Measurements from ENCODE around the gene CLP1.
"Not testable (repeated sequence)": the region's sequence is repeated elsewhere in the genome, so short reads cannot be mapped to it uniquely, and the experiment has no call there.

CLP1 gene

GRCh38 chr11:57667117-57667735 is 9.7 kb downstream of the CLP1 start:
- peak; percentile 97 for DNase-seq

GRCh38 chr11:57667736-57668433 is 10.3 kb downstream of the CLP1 start, which contains the start of gene ZDHHC5:
TSS of gene ZDHHC5 (plus strand) at chr11:57668114. CDS start at chr11:57673091, 4,977 bp downstream.
- DNase-seq: peak; percentile 100

GRCh38 chr11:57668434-57668782 is 10.8 kb downstream of the CLP1 start:
- DNase-seq: peak; percentile 59

- no peak for DNase-seq
Measured at GRCh38 chr11:57674251-57674650, 16.7 kb downstream of the CLP1 start.

DNA sequence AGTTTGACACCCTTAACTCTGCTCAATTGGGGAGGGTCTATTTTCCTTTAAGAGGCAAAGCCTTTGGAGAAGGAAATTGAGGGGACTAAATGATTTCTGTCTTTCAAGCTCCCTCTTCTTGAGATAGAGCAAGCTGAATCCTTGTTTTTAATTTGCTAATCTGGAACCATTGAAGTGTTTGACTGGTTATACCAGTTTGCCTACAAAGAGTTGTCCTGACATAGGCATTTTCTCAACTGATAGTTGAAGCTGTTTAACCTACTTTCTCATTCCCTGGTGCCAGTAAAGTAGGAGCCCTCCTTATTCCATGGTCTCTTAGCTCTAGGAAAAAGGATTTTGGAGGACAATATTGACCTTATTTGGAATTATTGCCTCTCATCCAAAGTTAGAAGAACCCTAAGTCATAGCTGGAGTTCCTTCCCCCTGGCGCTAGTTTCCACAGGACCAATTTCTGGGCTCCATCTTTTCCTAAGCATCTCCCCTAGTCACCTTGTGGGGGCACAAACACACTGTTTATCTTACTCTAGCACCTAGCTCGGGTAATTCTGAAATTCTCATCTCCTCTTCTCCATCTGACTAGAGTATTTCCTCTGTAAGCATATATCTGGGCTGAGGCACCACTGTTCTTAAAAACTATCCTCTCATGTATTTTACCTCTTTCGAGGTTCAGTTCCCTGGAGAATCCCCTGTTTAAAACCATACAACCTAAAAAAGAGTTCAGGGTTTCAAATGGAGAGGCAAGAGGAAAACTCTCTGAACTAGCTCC is 17.8 kb downstream of the CLP1 start:
- DNase-seq: no peak

- DNase-seq: no peak
Measured at GRCh38 chr11:57679396-57679795, 21.8 kb downstream of the CLP1 start.

- no peak for DNase-seq
Measured at GRCh38 chr11:57680552-57680874, 23.0 kb downstream of the CLP1 start.

DNA sequence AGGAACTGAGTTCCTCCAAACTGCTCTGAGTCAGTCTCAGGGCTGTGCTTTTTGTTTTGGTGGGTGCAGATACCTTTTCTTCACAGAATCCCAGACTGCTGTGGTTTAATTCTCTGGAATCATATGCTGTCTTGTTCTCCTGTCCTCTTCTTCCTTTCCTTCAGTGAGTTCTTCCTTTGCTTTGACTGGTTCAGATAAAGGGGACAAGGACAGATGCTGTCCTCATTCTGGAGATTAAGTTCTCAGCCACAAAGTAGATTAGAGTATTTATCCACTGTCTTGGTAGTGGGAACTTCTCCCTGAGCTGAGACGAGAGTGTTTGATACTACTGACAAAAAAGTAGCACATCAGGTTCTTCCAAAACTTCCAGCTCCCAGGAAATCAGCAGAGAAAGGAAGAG is 23.6 kb downstream of the CLP1 start:
- no peak for DNase-seq

- DNase-seq: not testable (repeated sequence)
Measured at GRCh38 chr11:57690474-57690873, 32.9 kb downstream of the CLP1 start.

- DNase-seq: no peak
Measured at GRCh38 chr11:57698843-57699365, 41.3 kb downstream of the CLP1 start.

DNA sequence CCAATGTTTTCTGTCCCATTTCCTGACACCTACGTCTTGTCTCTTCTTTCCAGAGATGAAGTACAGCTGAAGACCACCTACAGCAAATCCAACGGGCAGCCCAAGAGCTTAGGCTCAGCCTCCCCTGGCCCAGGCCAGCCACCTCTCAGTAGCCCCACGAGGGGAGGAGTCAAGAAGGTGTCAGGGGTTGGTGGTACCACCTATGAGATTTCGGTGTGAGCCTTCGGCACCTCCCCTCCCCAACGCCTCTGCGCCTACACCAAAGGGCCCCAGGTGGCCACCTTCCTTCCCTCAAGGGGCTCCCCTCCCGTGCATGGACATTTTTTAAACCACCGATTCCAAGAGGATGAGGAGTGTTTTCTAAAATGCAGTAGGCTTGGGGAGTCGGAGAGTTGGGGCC is 42.3 kb downstream of the CLP1 start:
- DNase-seq: no peak

GRCh38 chr11:57700425-57700824 is 42.9 kb downstream of the CLP1 start:
- no peak for DNase-seq

- DNase-seq: no peak
Measured at GRCh38 chr11:57703341-57703740, 45.8 kb downstream of the CLP1 start.

GRCh38 chr11:57704932-57705331 is 47.4 kb downstream of the CLP1 start:
- DNase-seq: no peak

DNA sequence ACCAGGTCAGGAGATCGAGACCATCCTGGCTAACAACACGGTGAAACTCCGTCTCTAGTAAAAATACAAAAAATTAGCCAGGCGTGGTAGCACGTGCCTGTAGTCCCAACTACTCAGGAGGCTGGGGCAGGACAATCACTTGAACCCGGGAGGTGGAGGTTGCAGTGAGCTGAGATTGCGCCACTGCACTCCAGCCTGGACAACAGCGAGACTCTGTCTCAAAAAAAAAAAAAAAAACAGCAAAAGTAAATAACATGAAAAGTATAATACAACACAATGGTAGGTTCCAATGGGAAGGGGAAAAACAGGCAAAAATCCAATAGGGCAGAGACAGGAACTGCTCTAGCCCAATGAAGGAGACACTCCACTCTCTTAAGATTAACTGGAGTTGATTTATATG is 47.9 kb downstream of the CLP1 start:
- not testable (repeated sequence) for DNase-seq

- DNase-seq: no peak
Measured at GRCh38 chr11:57709802-57710367, 52.3 kb downstream of the CLP1 start.
